MM.1S (cell line): ENCODE data around the gene FADS1.

Source experiments
- DNase-seq: peaks from one replicate; pipeline ENCODE4 v3.0.0-alpha.2; 2015
- H2AFZ ChIP-seq: fragments of 300-600 bp; sonication (generic); 2 replicates; pipeline ENCODE4 v1.6.0; 2016; ENCODE audit warnings: antibody characterized with exemption, low read length
- H3F3A ChIP-seq: fragments of 300-600 bp; sonication (generic); 2 replicates; pipeline ENCODE4 v1.6.1; 2016; ENCODE audit warnings: mild to moderate bottlenecking, antibody characterized with exemption, low read length, moderate library complexity, mixed read lengths; ENCODE audit not compliant: insufficient read depth
- H3K27ac ChIP-seq: fragments of 300-600 bp; sonication (generic); 2 replicates; pipeline ENCODE4 v1.5.1; 2016; ENCODE audit warnings: mild to moderate bottlenecking, low read length
- H3K27me3 ChIP-seq: fragments of 300-600 bp; sonication (generic); replicated peaks from 2 replicates; pipeline ENCODE4 v1.6.0; 2016; ENCODE audit warnings: low read length; ENCODE audit not compliant: insufficient read depth
- H3K36me3 ChIP-seq: fragments of 300-600 bp; sonication (generic); replicated peaks from 2 replicates; pipeline ENCODE4 v1.6.1; 2016; ENCODE audit warnings: mild to moderate bottlenecking, low read length, mixed read lengths; ENCODE audit not compliant: insufficient read depth
- H3K4me1 ChIP-seq: fragments of 300-600 bp; sonication (generic); 2 replicates; pipeline ENCODE4 v1.6.1; 2016; ENCODE audit warnings: low read length, mixed read lengths
- H3K4me2 ChIP-seq: fragments of 300-600 bp; sonication (generic); 2 replicates; pipeline ENCODE4 v1.6.0; 2016; ENCODE audit warnings: low read depth, low read length
- H3K4me3 ChIP-seq: fragments of 300-600 bp; sonication (generic); 2 replicates; pipeline ENCODE4 v1.5.1; 2016; ENCODE audit warnings: low read length, mixed read lengths
- H3K79me2 ChIP-seq: fragments of 300-600 bp; sonication (generic); 2 replicates; pipeline ENCODE4 v1.6.1; 2016; ENCODE audit warnings: mixed run types, low read length, mixed read lengths
- H3K9ac ChIP-seq: fragments of 300-600 bp; sonication (generic); 2 replicates; pipeline ENCODE4 v1.6.1; 2016; ENCODE audit warnings: low read length, mixed read lengths
- H3K9me2 ChIP-seq: fragments of 300-600 bp; sonication (generic); replicated peaks from 2 replicates; pipeline ENCODE4 v1.6.1; 2016; ENCODE audit warnings: mild to moderate bottlenecking, low read length, mixed read lengths; ENCODE audit not compliant: insufficient read depth
- H3K9me3 ChIP-seq: fragments of 300-600 bp; sonication (generic); replicated peaks from 2 replicates; pipeline ENCODE4 v1.6.1; 2016; ENCODE audit warnings: mild to moderate bottlenecking, low read length, mixed read lengths; ENCODE audit not compliant: insufficient read depth
- H4K20me1 ChIP-seq: fragments of 300-600 bp; sonication (generic); 2 replicates; pipeline ENCODE4 v1.6.1; 2016; ENCODE audit warnings: mild to moderate bottlenecking, low read length, moderate library complexity, mixed read lengths; ENCODE audit not compliant: insufficient read depth
- CTCF ChIP-seq: fragments of 300-600 bp; sonication (generic); IDR thresholded peaks from 2 replicates; pipeline ENCODE4 v1.5.1; 2016; ENCODE audit warnings: antibody characterized with exemption, low read length, mixed read lengths
- EZH2 ChIP-seq: fragments of 300-600 bp; sonication (generic); optimal IDR thresholded peaks from 2 replicates; pipeline ENCODE3; 2017; ENCODE audit warnings: low read depth, mild to moderate bottlenecking, antibody characterized with exemption, low read length, mixed read lengths
- EZH2phosphoT487 ChIP-seq: fragments of 300-600 bp; sonication (generic); IDR thresholded peaks from 2 replicates; pipeline ENCODE4 v1.6.1; 2018; ENCODE audit warnings: antibody characterized with exemption, low read length

The FADS1 gene

GRCh38 chr11:61764606-61765260, 52.1 kb downstream of the FADS1 start:
- Histone ChIP-seq H4K20me1 (no peaks in the 10 kb centered on the region), H3K9ac (no peak overlapping the region), H3K79me2 (no peaks in the 10 kb centered on the region), H3K27me3 (peaks cover 62% of the 10 kb centered on the region), H3K27ac (no peak overlapping the region), H2AFZ (no peak overlapping the region), H3F3A (no peaks in the 10 kb centered on the region), H3K4me2 (no peak overlapping the region), H3K9me2 (no peaks in the 10 kb centered on the region), H3K36me3 (no peaks in the 10 kb centered on the region), H3K9me3 (no peaks in the 10 kb centered on the region), H3K4me3 (no peak overlapping the region), H3K4me1 (no peaks in the 10 kb centered on the region)
- no peak for DNase-seq
- TF ChIP-seq CTCF (no peak), EZH2 (no peak), EZH2phosphoT487 (no peak)

GRCh38 chr11:61763930-61764605, 52.7 kb downstream of the FADS1 start:
- Histone ChIP-seq H3K9me3 (no peaks in the 10 kb centered on the region), H3K4me1 (no peaks in the 10 kb centered on the region), H3K9ac (no peak overlapping the region), H3F3A (no peaks in the 10 kb centered on the region), H2AFZ (no peak overlapping the region), H3K27ac (no peak overlapping the region), H3K27me3 (peaks cover 65% of the 10 kb centered on the region), H3K4me2 (no peak overlapping the region), H3K79me2 (no peaks in the 10 kb centered on the region), H4K20me1 (no peaks in the 10 kb centered on the region), H3K9me2 (no peaks in the 10 kb centered on the region), H3K4me3 (no peak overlapping the region), H3K36me3 (no peaks in the 10 kb centered on the region)
- TF ChIP-seq EZH2 = no peak
- TF ChIP-seq EZH2phosphoT487 = no peak
- TF ChIP-seq CTCF = no peak
- no peak for DNase-seq

- H3K27me3 ChIP-seq = peaks cover 76% of the 10 kb centered on the region
Observed at GRCh38 chr11:61762798-61763197, 54.0 kb downstream of the FADS1 start.

More at GRCh38 chr11:61762798-61763197, 54.0 kb downstream of the FADS1 start:
- Histone ChIP-seq H3K9ac (no peak overlapping the region), H3K9me2 (no peaks in the 10 kb centered on the region), H3K27ac (no peak overlapping the region), H4K20me1 (no peaks in the 10 kb centered on the region), H3K4me3 (no peak overlapping the region), H3K36me3 (no peaks in the 10 kb centered on the region), H3K9me3 (no peaks in the 10 kb centered on the region), H3K4me2 (no peak overlapping the region), H3K79me2 (no peaks in the 10 kb centered on the region), H3F3A (no peaks in the 10 kb centered on the region), H3K4me1 (no peaks in the 10 kb centered on the region), H2AFZ (no peak overlapping the region)
- no peak for DNase-seq
- TF ChIP-seq EZH2phosphoT487 = no peak
- TF ChIP-seq CTCF = no peak
- no peak for TF ChIP-seq EZH2
